Fibroblast of skin of right quadriceps (primary cell): ENCODE measurements around the gene LHFPL6.
A peak's percentile ranks its signal among the peaks of the same experiment; 100 is the strongest.

Experiments
- DNase-seq: peaks from one replicate; pipeline ENCODE4 v3.0.0-alpha.2; 2013

The LHFPL6 gene

DNA sequence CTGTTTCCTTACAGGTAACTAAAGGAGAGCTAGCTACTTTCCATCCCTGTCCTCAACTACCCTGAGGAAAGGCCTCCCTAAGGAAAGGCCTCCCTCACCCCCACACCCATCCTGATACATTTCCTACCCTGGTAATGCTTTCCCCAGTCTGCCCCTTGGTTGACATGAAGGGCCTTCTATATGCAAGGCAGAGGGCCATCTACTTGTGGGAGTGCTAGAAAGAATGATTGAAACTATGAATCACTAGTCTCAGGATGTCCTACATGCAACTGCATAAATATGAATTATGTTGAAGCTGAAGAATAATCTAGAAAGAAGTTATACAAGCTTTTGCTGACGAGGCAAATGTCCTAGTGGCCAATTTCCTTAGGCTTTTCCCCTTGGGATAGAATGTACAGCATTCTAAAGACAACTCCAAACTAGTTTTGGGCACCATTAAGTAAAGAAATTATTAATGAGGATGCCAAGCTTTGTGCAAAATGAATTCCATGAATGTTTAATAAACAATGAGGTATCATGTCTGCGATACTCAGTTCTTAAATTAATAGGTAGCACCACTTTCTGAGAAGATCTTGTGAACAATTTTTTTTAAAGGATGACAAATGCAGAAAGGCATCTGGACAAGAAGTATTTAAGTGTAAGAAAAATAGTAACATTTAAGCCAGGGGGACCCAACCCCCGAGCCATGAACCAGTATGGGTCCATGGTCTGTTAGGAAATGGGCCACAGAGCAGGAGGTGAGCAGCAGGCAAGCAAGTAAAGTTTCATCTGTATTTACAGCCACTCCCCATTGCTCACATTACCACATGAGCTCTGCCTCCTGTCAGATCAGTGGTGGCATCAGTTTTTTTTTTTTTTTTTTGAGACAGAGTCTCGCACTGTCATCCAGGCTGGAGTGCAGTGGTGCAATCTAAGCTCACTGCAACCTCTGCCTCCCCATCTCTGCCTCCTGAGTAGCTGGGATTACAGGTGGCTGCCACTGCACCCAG, 223.0 kb downstream of the LHFPL6 start:
- DNase-seq, result peak; percentile 30

DNA sequence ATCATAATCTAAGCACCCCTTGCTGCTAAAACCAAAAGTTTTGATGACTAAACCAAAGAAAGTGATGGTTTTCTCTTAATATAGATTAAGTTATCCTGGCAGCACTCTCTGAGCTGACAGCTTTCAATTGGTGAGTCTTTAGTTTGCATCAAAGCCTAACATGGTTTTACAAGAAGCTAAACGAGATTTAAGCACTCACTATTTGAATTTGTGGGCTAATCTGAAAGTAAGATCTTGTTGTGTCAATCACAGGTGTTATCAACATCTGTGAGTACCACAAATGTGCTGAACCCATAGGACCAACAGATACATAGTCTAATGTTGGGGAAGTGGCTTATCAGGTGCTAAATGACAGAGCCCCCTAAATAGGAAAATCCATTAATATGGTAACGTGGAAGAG, 223.9 kb downstream of the LHFPL6 start:
- DNase-seq, result no peak

DNA sequence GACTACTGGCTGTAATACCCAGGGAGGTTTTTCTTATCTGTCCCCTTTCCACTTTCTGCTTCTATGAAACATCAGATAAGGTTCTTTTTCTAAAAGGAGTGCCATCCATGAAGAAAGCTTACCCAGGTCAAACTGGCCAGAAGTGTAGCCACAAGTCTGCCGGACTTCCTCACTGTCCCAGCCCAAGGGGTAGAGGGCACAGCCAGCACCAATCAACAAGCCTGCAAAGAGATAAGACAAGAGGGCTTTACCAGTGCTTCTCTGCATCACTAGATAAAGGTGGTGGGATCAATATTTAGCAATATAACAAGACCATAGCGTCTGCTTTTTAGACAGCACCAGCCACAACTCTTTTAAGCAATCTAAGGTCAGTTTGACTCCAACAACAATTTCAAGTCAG, 224.7 kb downstream of the LHFPL6 start:
- no peak for DNase-seq

DNA sequence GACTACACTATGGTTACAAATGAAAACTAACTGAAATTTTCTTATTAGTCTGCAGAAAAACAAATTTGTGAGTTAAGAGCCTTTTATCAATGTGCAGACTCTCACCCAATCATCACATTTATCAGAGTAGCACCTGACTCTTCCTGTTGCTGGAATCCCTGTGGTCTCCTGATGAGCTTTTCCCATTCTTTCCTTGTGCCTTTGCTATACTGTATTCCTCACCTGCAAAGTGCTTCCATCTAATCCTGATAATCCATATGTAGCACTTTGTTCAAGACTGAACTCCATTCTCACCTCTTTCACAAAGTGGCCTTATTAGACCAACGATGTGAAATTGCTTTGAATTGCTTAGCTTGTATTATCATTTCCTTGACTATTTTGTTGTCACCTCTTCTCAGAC, 225.3 kb downstream of the LHFPL6 start:
- DNase-seq, result no peak

DNA sequence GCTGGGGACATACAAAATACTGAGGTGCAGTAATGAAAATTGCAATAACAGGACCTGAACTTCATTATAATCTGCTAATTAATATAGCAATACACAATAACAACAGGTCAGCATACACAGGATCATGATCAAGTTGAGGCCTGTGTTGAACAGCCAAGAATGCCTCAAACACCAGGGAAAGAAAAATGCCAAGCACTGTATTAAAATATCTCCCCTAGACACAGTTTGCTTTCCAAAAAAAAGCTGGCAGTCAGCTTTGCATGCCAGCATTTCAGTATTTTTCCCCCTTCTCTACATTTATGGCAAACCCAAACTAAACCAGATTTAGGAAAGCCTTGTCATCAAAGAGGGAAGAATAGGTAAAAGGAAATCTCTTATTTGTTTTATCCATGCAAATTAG, 226.9 kb downstream of the LHFPL6 start:
- DNase-seq, result no peak

GRCh38 chr13:39375601-39376000, 227.4 kb downstream of the LHFPL6 start:
- DNase-seq, result no peak

DNA sequence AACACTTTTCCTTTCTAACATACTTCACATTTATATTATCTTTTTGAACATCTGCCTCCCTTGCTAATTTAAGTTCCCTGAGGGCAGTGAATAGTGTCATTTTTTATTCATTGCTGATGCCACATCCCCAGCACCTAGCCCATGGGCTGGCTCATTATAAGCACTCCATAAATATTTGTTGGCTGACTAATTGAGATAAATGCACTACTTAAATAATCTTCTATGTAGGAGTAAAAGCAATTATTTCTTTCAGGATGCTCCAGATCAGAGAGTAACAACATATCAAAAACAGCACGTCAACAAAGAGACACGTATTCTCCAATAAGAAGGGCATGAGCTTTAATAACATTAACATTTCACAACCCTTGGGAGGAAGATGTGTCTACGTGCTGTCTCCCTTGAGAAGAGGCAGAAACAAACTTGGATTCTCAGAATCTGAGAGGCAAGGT, 228.2 kb downstream of the LHFPL6 start:
- DNase-seq, result no peak

GRCh38 chr13:39373145-39373544, 229.8 kb downstream of the LHFPL6 start:
- DNase-seq, result no peak

DNA sequence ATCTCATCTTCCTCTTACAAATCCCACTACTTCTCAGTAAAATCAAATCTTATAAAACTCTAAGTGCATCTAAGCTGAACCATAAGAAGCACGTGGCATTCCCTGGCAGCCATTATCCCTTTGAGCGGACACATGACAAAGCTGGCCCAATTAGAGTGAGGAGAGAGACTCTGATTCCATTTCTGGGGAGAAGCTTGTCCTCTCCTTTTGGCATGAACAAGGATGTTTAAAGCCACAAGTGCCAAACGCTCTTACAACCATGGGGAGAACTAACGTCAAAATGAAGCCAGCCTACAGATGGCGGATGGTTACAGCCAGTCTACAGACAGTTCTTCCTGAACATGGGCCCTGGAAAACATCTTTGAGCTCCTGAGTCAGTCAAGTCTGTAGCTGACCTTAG, 231.3 kb downstream of the LHFPL6 start:
- no peak for DNase-seq

GRCh38 chr13:39370554-39370953, 232.4 kb downstream of the LHFPL6 start:
- DNase-seq, result peak; percentile 13

DNA sequence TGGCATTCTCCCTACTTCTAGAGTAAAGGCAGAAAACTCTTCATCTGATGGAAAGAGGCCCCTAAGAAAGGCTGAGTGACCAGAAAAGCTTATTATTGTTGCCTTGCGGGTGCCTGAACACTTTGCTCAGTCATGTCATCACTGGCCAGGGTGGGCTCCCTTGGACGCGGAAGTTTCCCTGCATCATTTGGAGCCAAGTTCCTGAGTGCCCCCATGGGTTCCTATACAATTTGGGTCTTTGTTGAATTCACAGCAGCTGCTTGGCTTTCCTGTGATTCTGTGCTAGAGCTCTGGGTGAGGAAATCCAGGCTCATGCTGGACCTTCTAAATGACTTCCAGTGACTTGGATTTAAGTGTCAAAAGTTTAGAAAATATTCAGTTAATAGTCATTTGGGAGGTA, 232.9 kb downstream of the LHFPL6 start:
- DNase-seq, result no peak

DNA sequence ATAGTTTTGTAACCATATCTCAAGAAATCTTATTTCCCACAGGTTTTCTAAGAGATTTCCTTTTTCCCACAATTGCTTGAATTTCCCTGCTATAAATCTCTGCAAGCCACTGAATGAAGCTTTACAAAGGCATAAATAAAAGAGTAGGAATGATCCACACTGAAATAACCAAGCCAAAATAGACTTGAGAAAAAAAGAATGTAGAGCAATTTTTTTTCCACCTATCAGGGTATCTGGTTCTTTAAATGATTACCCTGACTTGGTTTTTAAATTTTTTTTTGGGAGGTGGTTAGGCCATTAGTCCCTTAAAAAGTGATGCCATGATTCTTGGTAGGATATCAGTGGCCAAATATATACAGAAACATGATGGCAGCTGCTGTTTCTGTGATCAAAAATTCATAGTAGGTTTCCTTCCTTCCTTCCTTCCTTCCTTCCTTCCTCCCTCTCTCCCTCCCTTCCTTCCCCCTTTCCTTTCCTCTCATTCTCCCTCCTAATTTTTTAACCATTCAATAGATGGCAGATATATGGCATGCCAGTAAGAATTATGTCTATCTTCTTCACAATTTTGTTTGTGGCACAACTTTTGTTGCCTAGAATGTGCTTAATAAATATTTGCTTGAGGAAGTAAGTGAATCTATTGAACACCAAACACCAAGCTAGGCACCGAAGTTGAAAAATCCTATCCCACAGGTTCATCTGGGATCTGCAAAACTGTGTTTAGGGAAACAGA, 233.7 kb downstream of the LHFPL6 start:
- no peak for DNase-seq

- DNase-seq, result no peak
Observed at GRCh38 chr13:39365879-39366278, 237.1 kb downstream of the LHFPL6 start.

DNA sequence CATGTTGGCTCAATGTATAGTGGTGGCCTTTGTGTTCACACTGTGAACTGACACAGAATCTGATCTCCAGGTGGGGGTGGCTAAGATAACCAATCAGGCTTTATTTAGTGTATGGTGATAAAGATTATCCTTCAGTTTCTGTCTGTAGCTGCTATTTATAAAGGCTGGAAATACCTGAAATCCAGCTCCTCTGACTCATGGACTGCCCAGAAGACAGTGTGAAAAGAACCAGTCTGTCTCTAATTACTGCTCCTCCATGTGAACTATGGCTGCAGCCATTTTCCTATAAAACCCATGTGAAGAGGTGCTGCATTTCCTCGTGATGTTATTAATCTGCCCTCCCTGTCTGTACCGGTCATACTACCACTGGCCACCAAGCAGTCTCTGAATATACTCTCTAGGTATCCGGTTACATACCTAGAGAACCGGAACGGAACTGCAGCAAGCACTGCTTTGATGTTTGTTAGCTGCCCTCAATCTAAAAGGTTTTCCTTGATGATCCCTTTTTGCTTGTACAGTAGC, 238.0 kb downstream of the LHFPL6 start:
- peak; percentile 64 for DNase-seq

- DNase-seq, result no peak
Observed at GRCh38 chr13:39363382-39363772, 239.6 kb downstream of the LHFPL6 start.

- DNase-seq, result peak; percentile 39
Observed at GRCh38 chr13:39362652-39363381, 240.2 kb downstream of the LHFPL6 start.

GRCh38 chr13:39353988-39354387, 249.0 kb downstream of the LHFPL6 start:
- peak; percentile 50 for DNase-seq

GRCh38 chr13:39350461-39350881, 252.5 kb downstream of the LHFPL6 start:
- DNase-seq, result no peak

GRCh38 chr13:39349391-39349960, 253.5 kb downstream of the LHFPL6 start:
- no peak for DNase-seq

GRCh38 chr13:39347926-39348901, 254.8 kb downstream of the LHFPL6 start:
- no peak for DNase-seq

GRCh38 chr13:39345982-39346381, 257.0 kb downstream of the LHFPL6 start:
- DNase-seq, result no peak
